WERI-Rb-1 (cell line): ENCODE results near the gene ALMS1.
"Not testable (repeated sequence)": the region's sequence is repeated elsewhere in the genome, so short reads cannot be mapped to it uniquely, and the experiment has no call there.

Experiments
- DNase-seq: peaks from one replicate; pipeline ENCODE4 v3.0.0-alpha.2; 2020
- H3K27ac ChIP-seq: fragments of 250-450 bp; sonication (Bioruptor Pico); 2 replicates; pipeline ENCODE4 v1.5.1; 2020; ENCODE audit warnings: mild to moderate bottlenecking, moderate library complexity
- H3K27me3 ChIP-seq: fragments of 250-450 bp; sonication (Bioruptor Pico); 2 replicates; pipeline ENCODE4 v1.5.1; 2021; ENCODE audit warnings: mild to moderate bottlenecking, low read depth, moderate library complexity; ENCODE audit not compliant: insufficient read depth, severe bottlenecking
- H3K36me3 ChIP-seq: fragments of 250-450 bp; sonication (Bioruptor Pico); 2 replicates; pipeline ENCODE4 v1.5.1; 2020; ENCODE audit warnings: mild to moderate bottlenecking, moderate library complexity
- H3K4me3 ChIP-seq: 2 replicates; pipeline ENCODE4 v1.5.1; 2011; ENCODE audit warnings: low read depth, mild to moderate bottlenecking, control low read depth, low read length
- H3K9me3 ChIP-seq: fragments of 250-450 bp; sonication (Bioruptor Pico); 2 replicates; pipeline ENCODE4 v1.5.1; 2021; ENCODE audit warnings: mild to moderate bottlenecking, moderate library complexity; ENCODE audit not compliant: severe bottlenecking
- TF ChIP-seq, protein P1 (sequence below): IDR thresholded peaks from 2 replicates; pipeline ENCODE4 v1.5.1; 2011; ENCODE audit warnings: low read depth, mild to moderate bottlenecking, control low read depth, inconsistent platforms, low read length

ALMS1 gene

DNA sequence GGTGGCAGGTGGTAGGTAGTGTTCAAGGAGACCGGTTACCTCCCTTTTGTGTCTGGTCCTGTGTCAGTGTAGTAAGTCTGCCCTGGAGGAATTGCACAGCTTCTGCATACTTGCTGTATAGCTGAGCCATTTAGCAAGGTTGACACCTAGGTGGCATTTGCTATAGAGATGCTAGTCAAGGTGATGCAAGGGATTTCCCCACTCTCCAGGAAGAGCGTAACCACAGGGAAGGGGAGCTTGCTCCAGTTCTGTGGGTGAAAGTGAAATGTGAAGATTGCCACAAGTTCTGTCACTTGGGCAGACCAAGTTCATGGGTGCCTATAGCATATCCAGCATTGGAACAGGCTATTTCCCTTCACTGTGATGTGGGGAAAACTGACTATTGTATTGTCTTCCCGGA, 228.5 kb downstream of the ALMS1 start:
- Histone ChIP-seq H3K4me3 (no peak overlapping the region), H3K9me3 (no peaks in the 10 kb centered on the region), H3K27ac (no peak overlapping the region), H3K27me3 (no peaks in the 10 kb centered on the region), H3K36me3 (no peaks in the 10 kb centered on the region; the same call in 1 of the 2 replicates)
- TF ChIP-seq, protein P1, sequence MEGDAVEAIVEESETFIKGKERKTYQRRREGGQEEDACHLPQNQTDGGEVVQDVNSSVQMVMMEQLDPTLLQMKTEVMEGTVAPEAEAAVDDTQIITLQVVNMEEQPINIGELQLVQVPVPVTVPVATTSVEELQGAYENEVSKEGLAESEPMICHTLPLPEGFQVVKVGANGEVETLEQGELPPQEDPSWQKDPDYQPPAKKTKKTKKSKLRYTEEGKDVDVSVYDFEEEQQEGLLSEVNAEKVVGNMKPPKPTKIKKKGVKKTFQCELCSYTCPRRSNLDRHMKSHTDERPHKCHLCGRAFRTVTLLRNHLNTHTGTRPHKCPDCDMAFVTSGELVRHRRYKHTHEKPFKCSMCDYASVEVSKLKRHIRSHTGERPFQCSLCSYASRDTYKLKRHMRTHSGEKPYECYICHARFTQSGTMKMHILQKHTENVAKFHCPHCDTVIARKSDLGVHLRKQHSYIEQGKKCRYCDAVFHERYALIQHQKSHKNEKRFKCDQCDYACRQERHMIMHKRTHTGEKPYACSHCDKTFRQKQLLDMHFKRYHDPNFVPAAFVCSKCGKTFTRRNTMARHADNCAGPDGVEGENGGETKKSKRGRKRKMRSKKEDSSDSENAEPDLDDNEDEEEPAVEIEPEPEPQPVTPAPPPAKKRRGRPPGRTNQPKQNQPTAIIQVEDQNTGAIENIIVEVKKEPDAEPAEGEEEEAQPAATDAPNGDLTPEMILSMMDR, result no peak
- DNase-seq, result no peak

DNA sequence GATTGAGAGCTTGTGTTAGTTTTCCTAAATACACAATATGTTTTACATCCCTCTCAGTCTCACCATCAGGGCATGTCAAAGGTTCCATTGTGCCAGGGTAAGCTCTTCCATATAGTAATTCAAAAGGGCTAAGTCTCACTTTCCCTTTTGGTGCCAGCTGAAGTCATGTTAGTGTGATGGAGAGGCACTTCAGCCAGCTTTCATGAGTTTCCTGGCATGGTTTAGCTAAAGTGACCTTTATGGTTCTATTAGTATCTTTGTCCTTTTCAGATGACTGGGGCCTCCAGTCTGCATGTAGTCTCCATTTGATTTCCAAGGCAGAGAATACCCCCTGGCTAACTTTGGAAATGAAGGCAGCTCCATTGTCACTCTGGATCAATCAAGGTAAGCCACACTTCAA, 229.4 kb downstream of the ALMS1 start:
- no peaks in the 10 kb centered on the region for H3K27me3 ChIP-seq
- no peaks in the 10 kb centered on the region; the same call in 1 of the 2 replicates for H3K36me3 ChIP-seq
- TF ChIP-seq, protein P1, result no peak
- H3K9me3 ChIP-seq, result no peaks in the 10 kb centered on the region
- H3K4me3 ChIP-seq, result no peak overlapping the region
- DNase-seq, result no peak
- no peak overlapping the region for H3K27ac ChIP-seq

GRCh38 chr2:73619925-73620324, 234.3 kb downstream of the ALMS1 start:
- not testable (repeated sequence) for H3K9me3 ChIP-seq, H3K4me3 ChIP-seq, H3K36me3 ChIP-seq, H3K27me3 ChIP-seq, H3K27ac ChIP-seq
- DNase-seq, result peak; percentile 30
- TF ChIP-seq, protein P1, result peak; percentile 54

DNA sequence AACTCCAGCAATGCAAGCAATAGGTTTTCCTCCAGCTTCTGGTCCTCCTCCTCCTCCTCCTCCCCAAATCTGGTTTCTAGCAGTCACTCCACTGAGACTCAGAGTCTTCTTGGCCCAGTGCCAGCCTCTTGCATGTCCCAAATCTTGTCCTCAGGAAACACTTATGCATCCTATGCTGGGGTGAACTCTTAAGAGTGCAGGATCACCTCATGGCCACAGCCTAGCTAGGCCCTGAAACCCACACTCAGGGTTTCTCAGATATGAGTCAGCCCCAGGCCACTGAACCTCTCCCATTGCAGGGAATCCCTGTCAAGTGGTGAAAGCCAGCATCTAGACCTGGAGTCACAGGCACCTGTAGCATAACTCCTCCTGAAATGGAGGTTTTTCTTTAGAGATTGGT, 238.4 kb downstream of the ALMS1 start:
- not testable (repeated sequence) for DNase-seq, H3K36me3 ChIP-seq, H3K27me3 ChIP-seq, H3K27ac ChIP-seq, H3K4me3 ChIP-seq, H3K9me3 ChIP-seq

GRCh38 chr2:73624625-73625024, 239.0 kb downstream of the ALMS1 start:
- DNase-seq, result peak; percentile 45
- H3K27ac ChIP-seq, H3K4me3 ChIP-seq, H3K27me3 ChIP-seq, H3K9me3 ChIP-seq, H3K36me3 ChIP-seq: not testable (repeated sequence)
- TF ChIP-seq, protein P1, result peak; percentile 13; the same call in 1 of the 2 replicates

- H3K4me3 ChIP-seq, H3K9me3 ChIP-seq, H3K36me3 ChIP-seq, DNase-seq, H3K27ac ChIP-seq, H3K27me3 ChIP-seq: not testable (repeated sequence)
These were observed 240.6 kb downstream of the ALMS1 start for GRCh38 chr2:73626237-73626636.

DNA sequence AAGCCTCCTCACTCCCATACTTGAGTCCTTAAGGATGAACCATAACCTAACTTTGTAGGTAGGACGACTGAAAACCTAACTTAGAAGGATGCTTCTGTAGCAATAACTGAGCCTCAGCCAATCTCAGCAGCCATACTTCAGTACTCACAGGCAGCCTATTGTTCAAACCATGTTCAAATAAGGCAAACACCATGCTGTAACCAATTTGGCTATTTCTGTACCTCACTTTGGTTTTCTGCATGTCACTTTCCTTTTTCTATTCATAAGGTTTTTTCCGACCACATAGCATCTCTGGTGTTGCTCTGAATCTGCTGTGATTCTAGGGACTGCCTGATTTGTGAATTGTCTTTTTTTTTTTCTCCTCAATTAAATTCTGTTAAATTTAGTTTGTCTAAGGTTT, 242.9 kb downstream of the ALMS1 start:
- H3K4me3 ChIP-seq, H3K27ac ChIP-seq, H3K36me3 ChIP-seq, DNase-seq, H3K27me3 ChIP-seq, H3K9me3 ChIP-seq: not testable (repeated sequence)
